ENCODE measurements around the gene OCA2.

DNA sequence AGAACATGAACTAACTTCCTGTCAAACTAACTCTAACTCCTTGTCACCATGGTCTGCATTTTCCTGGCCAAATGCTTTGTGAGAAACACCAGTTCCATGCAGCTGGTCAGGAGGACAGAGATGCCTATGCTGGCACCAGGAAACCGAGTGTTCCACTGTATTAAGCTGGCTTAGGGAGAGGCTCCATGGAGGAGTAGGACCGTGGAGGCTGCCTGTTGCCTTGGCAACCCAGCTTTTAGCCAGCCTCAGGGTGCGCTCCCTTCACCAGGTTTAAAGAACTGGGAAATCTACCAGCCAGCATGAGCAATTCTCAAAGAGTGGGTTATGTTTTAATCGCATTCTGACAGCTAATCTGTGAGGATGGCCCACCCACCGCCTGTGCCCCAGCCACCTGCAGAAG, 394.1 kb downstream of the OCA2 start:
- TF ChIP-seq EGR1 (IDR thresholded peaks at IDR 0.05; ENCODE audit: borderline replicate concordance, low read depth, low read length) (no peak), POLR2A (IDR thresholded peaks at IDR 0.05; ENCODE audit: control extremely low read depth in 1 of 2, low read depth in 2 of 2, low read length in 2 of 2) (no peak), TEAD4 (IDR thresholded peaks at IDR 0.05; ENCODE audit: low read depth, low read length) (no peak), EP300 (IDR thresholded peaks at IDR 0.05; ENCODE audit: borderline replicate concordance in 1 of 2, low read depth in 2 of 2, low read length in 2 of 2) (no peak), KDM1A (IDR thresholded peaks at IDR 0.05; ENCODE audit: borderline replicate concordance, low read length) (no peak), EZH2 (IDR thresholded peaks at IDR 0.05; ENCODE audit: low read depth, low read length, severe bottlenecking) (no peak), KDM5A (IDR thresholded peaks at IDR 0.05; ENCODE audit: low read length) (no peak), MAFK (IDR thresholded peaks at IDR 0.05; ENCODE audit: low read depth, low read length) (no peak), RAD21 (IDR thresholded peaks at IDR 0.05 in 1 of 2, conservative IDR thresholded peaks at IDR 0.05 in 1 of 2; ENCODE audit: low read depth in 2 of 2, low read length in 2 of 2) (no peak)
- TF ChIP-seq, protein P1, sequence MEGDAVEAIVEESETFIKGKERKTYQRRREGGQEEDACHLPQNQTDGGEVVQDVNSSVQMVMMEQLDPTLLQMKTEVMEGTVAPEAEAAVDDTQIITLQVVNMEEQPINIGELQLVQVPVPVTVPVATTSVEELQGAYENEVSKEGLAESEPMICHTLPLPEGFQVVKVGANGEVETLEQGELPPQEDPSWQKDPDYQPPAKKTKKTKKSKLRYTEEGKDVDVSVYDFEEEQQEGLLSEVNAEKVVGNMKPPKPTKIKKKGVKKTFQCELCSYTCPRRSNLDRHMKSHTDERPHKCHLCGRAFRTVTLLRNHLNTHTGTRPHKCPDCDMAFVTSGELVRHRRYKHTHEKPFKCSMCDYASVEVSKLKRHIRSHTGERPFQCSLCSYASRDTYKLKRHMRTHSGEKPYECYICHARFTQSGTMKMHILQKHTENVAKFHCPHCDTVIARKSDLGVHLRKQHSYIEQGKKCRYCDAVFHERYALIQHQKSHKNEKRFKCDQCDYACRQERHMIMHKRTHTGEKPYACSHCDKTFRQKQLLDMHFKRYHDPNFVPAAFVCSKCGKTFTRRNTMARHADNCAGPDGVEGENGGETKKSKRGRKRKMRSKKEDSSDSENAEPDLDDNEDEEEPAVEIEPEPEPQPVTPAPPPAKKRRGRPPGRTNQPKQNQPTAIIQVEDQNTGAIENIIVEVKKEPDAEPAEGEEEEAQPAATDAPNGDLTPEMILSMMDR (IDR thresholded peaks at IDR 0.05; ENCODE audit: control extremely low read depth in 1 of 3, insufficient read depth in 1 of 3, low read depth in 1 of 3, low read length in 3 of 3) = no peak
- TF ChIP-seq, protein P2, sequence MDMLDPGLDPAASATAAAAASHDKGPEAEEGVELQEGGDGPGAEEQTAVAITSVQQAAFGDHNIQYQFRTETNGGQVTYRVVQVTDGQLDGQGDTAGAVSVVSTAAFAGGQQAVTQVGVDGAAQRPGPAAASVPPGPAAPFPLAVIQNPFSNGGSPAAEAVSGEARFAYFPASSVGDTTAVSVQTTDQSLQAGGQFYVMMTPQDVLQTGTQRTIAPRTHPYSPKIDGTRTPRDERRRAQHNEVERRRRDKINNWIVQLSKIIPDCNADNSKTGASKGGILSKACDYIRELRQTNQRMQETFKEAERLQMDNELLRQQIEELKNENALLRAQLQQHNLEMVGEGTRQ (IDR thresholded peaks at IDR 0.05; ENCODE audit: low read length) = no peak
- TF ChIP-seq, protein P3, sequence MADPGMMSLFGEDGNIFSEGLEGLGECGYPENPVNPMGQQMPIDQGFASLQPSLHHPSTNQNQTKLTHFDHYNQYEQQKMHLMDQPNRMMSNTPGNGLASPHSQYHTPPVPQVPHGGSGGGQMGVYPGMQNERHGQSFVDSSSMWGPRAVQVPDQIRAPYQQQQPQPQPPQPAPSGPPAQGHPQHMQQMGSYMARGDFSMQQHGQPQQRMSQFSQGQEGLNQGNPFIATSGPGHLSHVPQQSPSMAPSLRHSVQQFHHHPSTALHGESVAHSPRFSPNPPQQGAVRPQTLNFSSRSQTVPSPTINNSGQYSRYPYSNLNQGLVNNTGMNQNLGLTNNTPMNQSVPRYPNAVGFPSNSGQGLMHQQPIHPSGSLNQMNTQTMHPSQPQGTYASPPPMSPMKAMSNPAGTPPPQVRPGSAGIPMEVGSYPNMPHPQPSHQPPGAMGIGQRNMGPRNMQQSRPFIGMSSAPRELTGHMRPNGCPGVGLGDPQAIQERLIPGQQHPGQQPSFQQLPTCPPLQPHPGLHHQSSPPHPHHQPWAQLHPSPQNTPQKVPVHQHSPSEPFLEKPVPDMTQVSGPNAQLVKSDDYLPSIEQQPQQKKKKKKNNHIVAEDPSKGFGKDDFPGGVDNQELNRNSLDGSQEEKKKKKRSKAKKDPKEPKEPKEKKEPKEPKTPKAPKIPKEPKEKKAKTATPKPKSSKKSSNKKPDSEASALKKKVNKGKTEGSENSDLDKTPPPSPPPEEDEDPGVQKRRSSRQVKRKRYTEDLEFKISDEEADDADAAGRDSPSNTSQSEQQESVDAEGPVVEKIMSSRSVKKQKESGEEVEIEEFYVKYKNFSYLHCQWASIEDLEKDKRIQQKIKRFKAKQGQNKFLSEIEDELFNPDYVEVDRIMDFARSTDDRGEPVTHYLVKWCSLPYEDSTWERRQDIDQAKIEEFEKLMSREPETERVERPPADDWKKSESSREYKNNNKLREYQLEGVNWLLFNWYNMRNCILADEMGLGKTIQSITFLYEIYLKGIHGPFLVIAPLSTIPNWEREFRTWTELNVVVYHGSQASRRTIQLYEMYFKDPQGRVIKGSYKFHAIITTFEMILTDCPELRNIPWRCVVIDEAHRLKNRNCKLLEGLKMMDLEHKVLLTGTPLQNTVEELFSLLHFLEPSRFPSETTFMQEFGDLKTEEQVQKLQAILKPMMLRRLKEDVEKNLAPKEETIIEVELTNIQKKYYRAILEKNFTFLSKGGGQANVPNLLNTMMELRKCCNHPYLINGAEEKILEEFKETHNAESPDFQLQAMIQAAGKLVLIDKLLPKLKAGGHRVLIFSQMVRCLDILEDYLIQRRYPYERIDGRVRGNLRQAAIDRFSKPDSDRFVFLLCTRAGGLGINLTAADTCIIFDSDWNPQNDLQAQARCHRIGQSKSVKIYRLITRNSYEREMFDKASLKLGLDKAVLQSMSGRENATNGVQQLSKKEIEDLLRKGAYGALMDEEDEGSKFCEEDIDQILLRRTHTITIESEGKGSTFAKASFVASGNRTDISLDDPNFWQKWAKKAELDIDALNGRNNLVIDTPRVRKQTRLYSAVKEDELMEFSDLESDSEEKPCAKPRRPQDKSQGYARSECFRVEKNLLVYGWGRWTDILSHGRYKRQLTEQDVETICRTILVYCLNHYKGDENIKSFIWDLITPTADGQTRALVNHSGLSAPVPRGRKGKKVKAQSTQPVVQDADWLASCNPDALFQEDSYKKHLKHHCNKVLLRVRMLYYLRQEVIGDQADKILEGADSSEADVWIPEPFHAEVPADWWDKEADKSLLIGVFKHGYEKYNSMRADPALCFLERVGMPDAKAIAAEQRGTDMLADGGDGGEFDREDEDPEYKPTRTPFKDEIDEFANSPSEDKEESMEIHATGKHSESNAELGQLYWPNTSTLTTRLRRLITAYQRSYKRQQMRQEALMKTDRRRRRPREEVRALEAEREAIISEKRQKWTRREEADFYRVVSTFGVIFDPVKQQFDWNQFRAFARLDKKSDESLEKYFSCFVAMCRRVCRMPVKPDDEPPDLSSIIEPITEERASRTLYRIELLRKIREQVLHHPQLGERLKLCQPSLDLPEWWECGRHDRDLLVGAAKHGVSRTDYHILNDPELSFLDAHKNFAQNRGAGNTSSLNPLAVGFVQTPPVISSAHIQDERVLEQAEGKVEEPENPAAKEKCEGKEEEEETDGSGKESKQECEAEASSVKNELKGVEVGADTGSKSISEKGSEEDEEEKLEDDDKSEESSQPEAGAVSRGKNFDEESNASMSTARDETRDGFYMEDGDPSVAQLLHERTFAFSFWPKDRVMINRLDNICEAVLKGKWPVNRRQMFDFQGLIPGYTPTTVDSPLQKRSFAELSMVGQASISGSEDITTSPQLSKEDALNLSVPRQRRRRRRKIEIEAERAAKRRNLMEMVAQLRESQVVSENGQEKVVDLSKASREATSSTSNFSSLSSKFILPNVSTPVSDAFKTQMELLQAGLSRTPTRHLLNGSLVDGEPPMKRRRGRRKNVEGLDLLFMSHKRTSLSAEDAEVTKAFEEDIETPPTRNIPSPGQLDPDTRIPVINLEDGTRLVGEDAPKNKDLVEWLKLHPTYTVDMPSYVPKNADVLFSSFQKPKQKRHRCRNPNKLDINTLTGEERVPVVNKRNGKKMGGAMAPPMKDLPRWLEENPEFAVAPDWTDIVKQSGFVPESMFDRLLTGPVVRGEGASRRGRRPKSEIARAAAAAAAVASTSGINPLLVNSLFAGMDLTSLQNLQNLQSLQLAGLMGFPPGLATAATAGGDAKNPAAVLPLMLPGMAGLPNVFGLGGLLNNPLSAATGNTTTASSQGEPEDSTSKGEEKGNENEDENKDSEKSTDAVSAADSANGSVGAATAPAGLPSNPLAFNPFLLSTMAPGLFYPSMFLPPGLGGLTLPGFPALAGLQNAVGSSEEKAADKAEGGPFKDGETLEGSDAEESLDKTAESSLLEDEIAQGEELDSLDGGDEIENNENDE (IDR thresholded peaks at IDR 0.05; ENCODE audit: insufficient replicate concordance, low read length) = no peak

All from H1 (cell line).